NB4 (cell line): ENCODE results near the gene FCAMR.

Experiments used
- CTCF ChIP-seq: IDR thresholded peaks from one replicate; pipeline ENCODE4 v1.5.1; 2012; ENCODE audit warnings: low read depth, low read length
- POLR2A ChIP-seq: IDR thresholded peaks from 2 replicates; pipeline ENCODE4 v1.6.1; 2011; ENCODE audit warnings: mild to moderate bottlenecking; ENCODE audit not compliant: insufficient read length; ENCODE audit errors: extremely low read depth

- TF ChIP-seq CTCF: no peak
- no peak for TF ChIP-seq POLR2A
These were observed 45.5 kb upstream of the FCAMR start for GRCh38 chr1:207015791-207016190.
